Smooth muscle cell of the brain vasculature (primary cell): ENCODE data around the gene FSTL4.

ENCODE experiments used
- DNase-seq: peaks from one replicate; pipeline ENCODE4 v3.0.0-alpha.2; 2012; ENCODE audit warnings: low read depth, low spot score

The FSTL4 gene

GRCh38 chr5:133323494-133324457, 288.6 kb downstream of the FSTL4 start:
- no peak for DNase-seq

- no peak for DNase-seq
These were observed 289.6 kb downstream of the FSTL4 start for GRCh38 chr5:133322743-133323142.

- DNase-seq: no peak
These were observed 290.4 kb downstream of the FSTL4 start for GRCh38 chr5:133321833-133322420.

GRCh38 chr5:133321286-133321832, 291.0 kb downstream of the FSTL4 start:
- DNase-seq: no peak

GRCh38 chr5:133319905-133320520, 292.3 kb downstream of the FSTL4 start:
- DNase-seq: no peak

- no peak for DNase-seq
These were observed 293.1 kb downstream of the FSTL4 start for GRCh38 chr5:133319244-133319643.

- no peak for DNase-seq
These were observed 294.8 kb downstream of the FSTL4 start for GRCh38 chr5:133317558-133317957.

- no peak for DNase-seq
These were observed 295.7 kb downstream of the FSTL4 start for GRCh38 chr5:133316346-133317343.

- no peak for DNase-seq
These were observed 298.3 kb downstream of the FSTL4 start for GRCh38 chr5:133314086-133314485.

- no peak for DNase-seq
These were observed 301.2 kb downstream of the FSTL4 start for GRCh38 chr5:133311176-133311575.

- DNase-seq: no peak
These were observed 302.2 kb downstream of the FSTL4 start for GRCh38 chr5:133309984-133310621.

GRCh38 chr5:133309166-133309795, 303.1 kb downstream of the FSTL4 start:
- no peak for DNase-seq

- DNase-seq: no peak
These were observed 305.1 kb downstream of the FSTL4 start for GRCh38 chr5:133307275-133307674.

- DNase-seq: peak; percentile 4
These were observed 307.6 kb downstream of the FSTL4 start for GRCh38 chr5:133304707-133305216.

GRCh38 chr5:133304178-133304577, 308.2 kb downstream of the FSTL4 start:
- no peak for DNase-seq

- DNase-seq: no peak
These were observed 309.0 kb downstream of the FSTL4 start for GRCh38 chr5:133303298-133303697.

- DNase-seq: no peak
These were observed 312.6 kb downstream of the FSTL4 start for GRCh38 chr5:133299728-133300127.

- DNase-seq: no peak
These were observed 313.3 kb downstream of the FSTL4 start for GRCh38 chr5:133299021-133299420.

GRCh38 chr5:133298447-133298846, 313.9 kb downstream of the FSTL4 start:
- no peak for DNase-seq

GRCh38 chr5:133297293-133297692, 315.0 kb downstream of the FSTL4 start:
- DNase-seq: no peak
